H1 (cell line): ENCODE results near the gene PRR35. TPM values are rescaled to one million over a fixed set of nuclear protein-coding genes. Genes with fewer than 3 reads are reported as not detected.

ENCODE experiments used
- ATF3 ChIP-seq: IDR thresholded peaks from 2 replicates; pipeline ENCODE4 v1.6.1; 2011; ENCODE audit warnings: low read depth, mild to moderate bottlenecking, low read length; ENCODE audit not compliant: insufficient read depth
- NRF1 ChIP-seq: IDR thresholded peaks from 2 replicates; pipeline ENCODE4 v1.6.1; 2011; ENCODE audit warnings: mild to moderate bottlenecking, low read depth, low read length, improper control_type of control experiment
- RAD21 ChIP-seq, 2 experiments: IDR thresholded peaks in 1 of 2; conservative IDR thresholded peaks in 1 of 2; 2 replicates each; pipeline ENCODE4 v1.6.1; 2011; ENCODE audit warnings: low read depth in 2 of 2, low read length in 2 of 2, improper control_type of control experiment in 1 of 2, inconsistent platforms in 1 of 2, mild to moderate bottlenecking in 1 of 2, moderate library complexity in 1 of 2
- polyA plus RNA-seq, 7 experiments: library from polyadenylated mRNA; depleted of rRNA in 3 of 7; stranded (reverse) in 5 of 7; unstranded in 2 of 7; fragments of >200 nt in 5 of 7; fragments of 200-250 nt in 2 of 7; gene quantifications; 1 replicate in 5 of 7; 2 replicates in 1 of 7; 4 replicates in 1 of 7; pipeline versions ENCODE4 v1.2.1 to v1.2.3, GENCODE V29; 2011 to 2013; ENCODE audit warnings: missing spikeins in 2 of 7, mixed read lengths in 2 of 7
- total RNA-seq: library from RNA; stranded (reverse); fragmentation: NEBNext Ultra II Directional; extraction: Animal tissue kit (Norgen Biotek cat#: 25700); gene quantifications from 2 replicates; pipeline ENCODE4 v1.2.1, GENCODE V29; 2021

The PRR35 gene
- total and polyA plus RNA-seq, 2 of the 8 experiments (the other 6 are each of a cell fraction or from before 2014, with no cell fraction given): 0.38 to 0.50 TPM

GRCh38 chr16:551210-551609 is 9.0 kb upstream of the PRR35 start (continued):
- TF ChIP-seq RAD21 (IDR thresholded peaks at IDR 0.05 in 1 of 2, conservative IDR thresholded peaks at IDR 0.05 in 1 of 2; ENCODE audit: low read depth in 2 of 2, low read length in 2 of 2) (no peak), NRF1 (no peak), ATF3 (no peak)
